ENCODE measurements around the gene IFITM1. TPM values are rescaled to one million over a fixed set of nuclear protein-coding genes. Genes with fewer than 3 reads are reported as not detected.

Gene IFITM1
- total RNA-seq, 1 donor, result 64.4 TPM

GRCh38 chr11:294780-295179 lies 19.1 kb upstream of the IFITM1 start:
- H3K79me2 ChIP-seq (ENCODE audit: insufficient read depth, low read length), result no peaks in the 10 kb centered on the region

GRCh38 chr11:295351-296170 lies 18.3 kb upstream of the IFITM1 start:
- no peak for TF ChIP-seq CTCF (IDR thresholded peaks at IDR 0.05; ENCODE audit: extremely low read depth, low read depth, low read length)
- Histone ChIP-seq H3K36me3 (ENCODE audit: insufficient read depth, low read length) (no peaks in the 10 kb centered on the region), H3K79me2 (ENCODE audit: insufficient read depth, low read length) (no peaks in the 10 kb centered on the region), H3K4me2 (ENCODE audit: insufficient read depth, low read length) (no peak overlapping the region), H2AFZ (ENCODE audit: low read length) (no peak overlapping the region), H3K4me1 (ENCODE audit: insufficient read depth, low read length) (no peaks in the 10 kb centered on the region), H3K27ac (ENCODE audit: low read depth, low read length) (no peak overlapping the region), H3K9me3 (ENCODE audit: low read depth, low read length) (no peaks in the 10 kb centered on the region), H3K27me3 (ENCODE audit: insufficient read depth, low read length) (peaks cover 15% of the 10 kb centered on the region), H4K20me1 (ENCODE audit: insufficient read depth, low read length) (no peaks in the 10 kb centered on the region), H3K4me3 (ENCODE audit: insufficient read depth, low read length) (no peak overlapping the region)
- peak; percentile 77 for DNase-seq (ENCODE audit: insufficient read length, low spot score, missing footprints)

More at GRCh38 chr11:294780-295179, 19.1 kb upstream of the IFITM1 start:
- H3K27ac ChIP-seq (ENCODE audit: low read depth, low read length), result no peak overlapping the region
- no peaks in the 10 kb centered on the region for H4K20me1 ChIP-seq (ENCODE audit: insufficient read depth, low read length)
- no peak overlapping the region for H3K4me3 ChIP-seq (ENCODE audit: insufficient read depth, low read length)
- peaks cover 15% of the 10 kb centered on the region for H3K27me3 ChIP-seq (ENCODE audit: insufficient read depth, low read length)
- no peak for TF ChIP-seq CTCF (IDR thresholded peaks at IDR 0.05; ENCODE audit: extremely low read depth, low read depth, low read length)
- H3K9me3 ChIP-seq (ENCODE audit: low read depth, low read length), result no peaks in the 10 kb centered on the region
- peak; percentile 76 for DNase-seq (ENCODE audit: insufficient read length, low spot score, missing footprints)
- H3K36me3 ChIP-seq (ENCODE audit: insufficient read depth, low read length), result no peaks in the 10 kb centered on the region
- H3K4me1 ChIP-seq (ENCODE audit: insufficient read depth, low read length), result no peaks in the 10 kb centered on the region
- no peak overlapping the region for H3K4me2 ChIP-seq (ENCODE audit: insufficient read depth, low read length)
- H2AFZ ChIP-seq (ENCODE audit: low read length), result no peak overlapping the region

GRCh38 chr11:296171-297050 lies 17.4 kb upstream of the IFITM1 start:
- no peak for TF ChIP-seq CTCF (IDR thresholded peaks at IDR 0.05; ENCODE audit: extremely low read depth, low read depth, low read length)
- Histone ChIP-seq H3K4me2 (ENCODE audit: insufficient read depth, low read length) (no peak overlapping the region), H3K79me2 (ENCODE audit: insufficient read depth, low read length) (no peaks in the 10 kb centered on the region), H3K36me3 (ENCODE audit: insufficient read depth, low read length) (no peaks in the 10 kb centered on the region), H3K9me3 (ENCODE audit: low read depth, low read length) (no peaks in the 10 kb centered on the region), H3K27ac (ENCODE audit: low read depth, low read length) (no peak overlapping the region), H2AFZ (ENCODE audit: low read length) (no peak overlapping the region), H4K20me1 (ENCODE audit: insufficient read depth, low read length) (no peaks in the 10 kb centered on the region), H3K4me3 (ENCODE audit: insufficient read depth, low read length) (no peak overlapping the region), H3K27me3 (ENCODE audit: insufficient read depth, low read length) (peaks cover 15% of the 10 kb centered on the region), H3K4me1 (ENCODE audit: insufficient read depth, low read length) (no peaks in the 10 kb centered on the region)
- peak; percentile 61 for DNase-seq (ENCODE audit: insufficient read length, low spot score, missing footprints)
